Stimulated activated CD4-positive, alpha-beta T cell treated with anti-CD3 and anti-CD28 coated beads, Interleukin-4, amount 100 ng/mL, for 1 hour (primary cell): Measurements from ENCODE around the gene TOR2A.
"Not testable (repeated sequence)": the region's sequence is repeated elsewhere in the genome, so short reads cannot be mapped to it uniquely, and the experiment has no call there.

Experiments
- DNase-seq: peaks from one replicate; pipeline ENCODE4 v3.0.0-alpha.2; 2020

TOR2A gene

DNA sequence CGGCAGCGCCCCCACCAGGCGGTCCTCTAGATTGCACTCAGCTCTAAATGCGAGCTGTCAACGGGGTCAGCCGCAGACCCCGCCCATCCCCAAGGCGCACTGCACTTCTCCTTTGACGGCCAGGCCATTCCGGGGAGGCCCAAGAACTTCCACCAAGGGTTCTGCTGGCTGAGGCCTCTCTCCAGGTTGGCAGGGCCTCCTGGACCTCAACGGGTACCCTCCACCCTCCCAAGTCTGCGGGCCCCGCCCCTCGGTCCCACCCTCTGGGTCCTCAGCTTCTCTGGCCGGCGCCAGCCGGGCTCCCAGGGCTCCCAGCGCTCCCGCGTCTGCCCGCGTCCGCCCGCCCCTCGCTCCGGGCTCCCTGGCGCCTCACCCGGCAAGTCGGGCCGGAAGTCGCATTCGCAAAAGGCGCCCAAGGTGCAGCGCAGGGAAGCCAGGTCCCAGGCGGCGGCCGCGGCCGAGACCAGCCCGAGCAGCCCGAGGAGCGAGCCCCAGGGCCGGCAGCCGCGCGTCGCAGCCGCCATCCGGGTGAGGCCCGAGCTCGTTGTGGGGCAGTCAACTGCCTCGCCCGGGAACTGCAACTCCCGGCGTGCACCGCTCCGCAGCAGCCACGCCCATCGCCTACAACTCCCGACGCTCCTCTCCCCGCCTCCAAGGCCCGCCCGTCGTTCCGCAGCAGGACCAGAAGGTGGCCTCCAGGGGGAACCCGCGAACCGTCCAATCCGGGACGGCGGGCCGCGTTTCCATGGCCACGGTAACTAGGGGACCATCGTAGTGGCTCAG, at the start of gene TOR2A:
Gene TOR2A (minus strand): TSS at position 548 of the 783 bp plus-strand sequence. CDS start 24 bp downstream, at position 524.
- peak; percentile 98 for DNase-seq

DNA sequence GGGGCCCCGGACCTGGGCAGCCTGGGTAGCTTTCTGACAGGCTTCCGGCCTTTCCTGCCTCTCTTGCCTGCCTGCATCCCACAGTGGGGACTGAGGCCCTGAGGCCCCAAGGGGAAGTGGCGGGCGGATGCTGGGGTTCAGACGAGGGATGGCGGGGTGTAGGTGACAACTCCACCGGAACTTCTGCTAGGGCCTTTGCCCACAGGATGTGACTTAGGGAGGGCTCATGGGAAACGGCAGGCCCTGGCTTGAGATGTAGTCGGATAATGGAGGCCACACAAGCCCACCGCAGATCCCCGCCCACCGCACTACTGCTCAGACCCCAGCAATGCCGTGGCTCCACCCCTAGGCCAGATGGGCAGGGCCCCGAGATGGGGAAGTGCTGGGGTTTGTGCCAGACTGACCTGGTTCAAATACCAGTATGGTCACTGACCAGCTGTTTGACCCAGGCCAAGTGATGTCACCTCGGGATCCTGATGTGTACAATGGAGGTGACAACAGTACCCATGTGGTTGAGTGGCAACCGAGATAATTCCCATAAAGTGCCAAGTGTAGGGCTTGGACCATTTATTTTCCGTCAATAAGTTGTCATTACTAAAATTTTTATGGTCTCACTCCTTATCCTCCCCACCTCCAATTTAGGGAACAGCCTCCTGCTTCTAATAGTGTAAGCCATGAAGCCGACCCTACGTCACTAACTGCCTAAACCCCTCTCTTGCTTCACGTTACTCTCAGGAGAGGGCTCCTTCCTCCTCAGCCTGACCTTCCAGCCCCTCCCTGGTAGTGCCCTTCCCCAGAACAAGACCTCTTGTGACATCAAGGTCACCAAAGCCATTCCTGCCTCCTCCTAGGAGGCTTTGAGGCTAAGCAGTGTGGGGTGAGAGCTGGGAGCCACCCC, 48.3 kb upstream of the TOR2A start:
- DNase-seq: peak; percentile 51

DNA sequence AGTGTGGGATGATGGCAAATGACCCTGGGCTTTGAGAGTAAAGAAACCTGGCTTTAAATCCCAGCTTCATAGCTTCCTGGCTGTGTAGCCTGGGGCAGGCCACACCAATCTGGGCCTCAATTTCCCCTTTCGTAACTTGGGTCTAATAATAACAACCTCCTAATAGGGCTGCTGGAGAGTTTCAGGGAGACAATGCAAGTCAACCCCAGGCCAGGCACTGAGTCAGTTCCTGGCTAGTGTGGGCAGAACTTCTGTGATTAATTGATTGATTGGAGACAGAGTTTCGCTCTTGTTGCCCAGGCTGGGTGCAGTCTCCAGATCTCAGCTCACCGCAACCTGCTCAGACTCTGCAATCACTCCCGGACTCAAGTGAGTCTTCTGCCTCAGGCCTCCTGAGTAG, 46.7 kb upstream of the TOR2A start:
- no peak for DNase-seq

DNA sequence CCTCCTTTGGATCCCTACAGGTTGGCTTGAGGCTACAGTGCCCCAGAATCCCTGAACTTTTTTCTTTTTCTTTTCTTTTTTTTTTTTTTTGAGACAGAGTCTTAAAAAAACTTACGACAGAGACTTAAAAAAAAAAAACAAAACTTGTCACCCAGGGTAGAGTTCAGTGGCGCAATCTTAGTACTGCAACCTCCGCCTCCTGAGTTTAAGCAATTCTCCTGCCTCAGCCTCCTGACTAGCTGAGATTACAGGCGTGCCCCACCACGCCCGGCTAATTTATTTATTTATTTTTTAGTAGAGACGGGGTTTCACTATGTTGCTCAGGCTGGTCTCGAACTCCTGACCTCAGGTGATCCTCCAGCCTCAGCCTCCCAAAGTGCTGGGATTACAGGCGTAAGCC, 45.8 kb upstream of the TOR2A start:
- not testable (repeated sequence) for DNase-seq

DNA sequence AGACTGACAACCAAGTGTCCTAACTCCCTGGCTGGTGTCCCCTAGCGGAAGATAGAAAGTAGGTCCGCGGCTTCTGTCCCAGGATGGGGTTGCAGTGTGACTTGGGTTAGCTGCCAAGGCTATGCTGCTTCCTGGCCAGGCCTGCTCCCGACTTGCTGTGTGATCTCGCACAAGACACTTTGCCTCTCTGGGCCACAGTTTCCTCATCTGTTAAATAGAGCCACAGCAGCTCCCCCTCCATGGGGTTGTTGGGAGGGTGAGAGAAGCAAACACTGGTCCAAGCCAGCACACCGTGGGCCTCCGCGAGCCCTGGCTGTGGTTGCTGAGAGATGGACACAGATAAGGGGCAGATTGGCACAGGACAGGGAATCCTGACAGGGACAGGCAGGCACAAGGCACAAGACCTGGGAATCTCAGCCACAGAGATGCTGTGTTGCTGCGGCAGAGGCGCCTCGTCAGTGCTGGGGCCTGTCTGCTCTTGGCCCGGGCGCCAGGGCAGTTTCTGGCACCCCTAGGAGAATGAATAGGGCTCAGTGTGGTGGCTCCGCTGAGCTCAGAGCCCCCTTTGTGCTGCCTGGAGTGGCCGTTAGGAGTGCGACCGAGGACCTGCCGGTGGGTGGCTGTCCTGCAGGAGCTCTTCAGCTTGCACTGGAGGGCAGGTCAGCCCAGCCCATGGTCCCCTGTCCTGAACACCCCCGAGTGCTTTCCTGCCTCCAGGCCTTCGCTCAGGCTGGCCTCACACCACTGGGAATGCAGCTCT, 45.2 kb upstream of the TOR2A start:
- DNase-seq: no peak

DNA sequence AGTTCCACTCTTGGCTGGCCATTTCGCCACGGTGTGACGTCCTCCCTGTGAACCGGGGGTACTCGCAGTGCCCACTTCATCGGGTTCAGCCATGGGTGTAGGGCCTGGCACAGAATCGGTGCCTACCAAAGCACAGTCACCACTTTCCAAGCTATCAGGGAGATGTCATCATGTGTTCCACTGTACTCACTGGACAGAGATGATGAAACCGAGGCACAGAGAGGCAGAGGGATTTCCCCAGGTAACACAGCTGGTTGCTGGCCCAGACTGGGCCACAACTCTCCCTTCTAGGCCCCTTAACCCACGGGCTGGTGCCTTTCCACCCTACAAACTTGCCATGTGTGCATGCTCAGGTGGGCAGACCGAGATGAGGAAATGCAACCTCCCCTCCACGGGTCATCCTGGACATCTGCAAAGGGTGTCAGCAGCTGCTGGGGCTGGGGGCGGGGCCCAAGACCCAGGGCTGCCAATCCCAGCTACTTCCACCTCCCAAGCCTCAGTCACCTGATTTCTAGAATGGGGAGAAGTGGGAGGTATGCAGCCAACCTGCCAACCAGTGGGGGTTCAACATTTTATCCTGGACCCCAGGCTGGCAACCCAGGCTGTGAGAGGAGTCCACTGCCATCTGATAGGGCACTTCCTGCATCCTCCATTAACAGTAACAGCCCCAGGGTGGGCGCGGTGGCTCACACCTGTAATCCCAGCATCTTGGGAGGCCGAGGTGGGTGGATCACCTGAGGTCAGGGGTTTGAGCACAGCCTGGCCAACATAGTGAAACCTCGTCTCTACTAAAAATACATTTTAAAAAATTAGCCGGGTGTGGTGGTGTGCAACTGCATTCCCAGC, 44.3 kb upstream of the TOR2A start:
- peak; percentile 43 for DNase-seq

DNA sequence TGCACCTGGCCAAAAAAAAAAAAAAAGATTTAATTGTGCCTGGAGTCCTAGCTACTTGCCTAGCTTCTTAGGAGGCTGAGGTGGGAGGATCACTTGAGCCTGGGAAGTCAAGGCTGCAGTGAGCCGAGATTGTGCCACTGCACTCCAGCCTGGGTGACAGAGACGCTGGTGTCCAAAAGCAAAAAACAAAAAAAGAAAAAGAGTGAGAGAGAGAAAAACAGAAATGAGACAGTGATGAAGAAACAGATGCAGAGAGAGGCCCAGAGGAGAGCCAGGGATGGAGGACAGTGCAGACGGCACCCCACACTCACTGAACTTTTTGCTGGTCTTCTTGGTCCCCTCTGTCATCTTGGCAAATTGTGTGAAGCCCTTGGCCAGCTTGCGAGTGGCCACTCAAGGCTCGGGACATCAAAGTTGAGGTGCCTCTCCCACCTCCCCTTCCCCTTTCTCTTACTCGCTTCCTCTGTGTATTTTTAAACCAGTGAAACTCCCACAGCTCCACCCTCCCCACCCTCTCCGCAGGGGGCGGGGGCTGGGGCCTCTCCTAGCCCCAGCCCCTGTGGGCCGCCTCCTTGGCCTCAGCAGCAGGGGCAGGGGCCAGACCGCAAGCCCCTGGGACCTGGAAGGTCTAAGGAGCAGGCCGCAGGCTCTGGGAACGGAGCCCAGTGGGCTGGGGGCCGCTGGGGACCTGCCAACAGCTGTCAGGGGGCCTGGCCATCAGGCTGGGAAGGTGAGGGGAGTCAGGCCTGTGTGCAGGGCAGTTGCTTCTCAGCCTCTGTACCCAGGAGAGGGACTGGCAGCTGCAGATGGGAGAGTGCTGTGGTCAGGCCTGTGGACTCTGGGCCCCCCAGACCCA, 43.4 kb upstream of the TOR2A start, which contains the start of gene SH2D3C:
Gene SH2D3C (minus strand): TSS at position 387 of the 856 bp plus-strand sequence. CDS start 39 bp downstream, at position 348.
- peak; percentile 60 for DNase-seq

DNA sequence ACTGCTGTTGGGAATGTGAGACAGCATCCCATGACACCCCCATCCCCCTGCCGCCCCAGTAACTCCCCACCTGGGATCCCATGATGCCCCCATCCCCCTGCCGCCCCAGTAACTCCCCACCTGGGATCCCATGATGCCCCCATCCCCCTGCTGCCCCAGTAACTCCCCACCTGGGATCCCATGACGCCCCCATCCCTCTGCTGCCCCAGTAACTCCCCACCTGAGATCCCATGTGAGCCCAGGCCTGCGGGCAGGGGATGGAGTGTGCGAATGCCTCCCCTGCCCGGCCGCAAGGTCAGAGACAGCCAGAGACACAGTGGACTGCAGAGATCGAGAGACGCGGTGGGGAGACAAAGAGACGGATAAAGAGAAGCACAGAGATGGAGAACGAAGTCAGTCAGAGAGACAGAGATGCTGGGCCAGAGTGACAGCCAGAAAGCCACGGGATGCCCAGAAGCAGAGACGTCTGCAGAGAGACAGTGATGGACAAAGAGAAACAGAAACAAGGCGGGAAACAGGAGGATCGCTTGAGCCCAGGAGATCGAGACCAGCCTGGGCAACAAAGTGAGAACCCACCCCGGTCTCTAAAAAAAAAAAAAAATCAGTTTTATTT, 42.4 kb upstream of the TOR2A start:
- DNase-seq: no peak

DNA sequence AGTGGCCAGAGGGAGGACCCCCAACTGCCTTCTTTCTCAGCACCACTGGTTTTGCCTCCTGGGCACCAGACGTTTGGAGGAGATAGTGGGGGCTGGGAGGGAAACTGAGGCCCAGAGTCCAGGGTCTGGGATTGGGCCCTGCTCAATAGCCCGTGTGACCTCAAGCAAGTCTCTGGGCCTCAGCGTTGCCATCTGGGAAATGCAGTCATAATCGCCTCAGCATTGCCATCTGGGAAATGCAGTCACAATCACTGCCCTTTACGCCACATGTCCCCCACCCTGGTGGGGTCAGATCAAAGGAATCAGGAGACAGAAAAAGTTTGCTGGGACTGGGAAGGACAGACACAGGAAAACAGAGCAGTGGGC, 41.8 kb upstream of the TOR2A start:
- no peak for DNase-seq

DNA sequence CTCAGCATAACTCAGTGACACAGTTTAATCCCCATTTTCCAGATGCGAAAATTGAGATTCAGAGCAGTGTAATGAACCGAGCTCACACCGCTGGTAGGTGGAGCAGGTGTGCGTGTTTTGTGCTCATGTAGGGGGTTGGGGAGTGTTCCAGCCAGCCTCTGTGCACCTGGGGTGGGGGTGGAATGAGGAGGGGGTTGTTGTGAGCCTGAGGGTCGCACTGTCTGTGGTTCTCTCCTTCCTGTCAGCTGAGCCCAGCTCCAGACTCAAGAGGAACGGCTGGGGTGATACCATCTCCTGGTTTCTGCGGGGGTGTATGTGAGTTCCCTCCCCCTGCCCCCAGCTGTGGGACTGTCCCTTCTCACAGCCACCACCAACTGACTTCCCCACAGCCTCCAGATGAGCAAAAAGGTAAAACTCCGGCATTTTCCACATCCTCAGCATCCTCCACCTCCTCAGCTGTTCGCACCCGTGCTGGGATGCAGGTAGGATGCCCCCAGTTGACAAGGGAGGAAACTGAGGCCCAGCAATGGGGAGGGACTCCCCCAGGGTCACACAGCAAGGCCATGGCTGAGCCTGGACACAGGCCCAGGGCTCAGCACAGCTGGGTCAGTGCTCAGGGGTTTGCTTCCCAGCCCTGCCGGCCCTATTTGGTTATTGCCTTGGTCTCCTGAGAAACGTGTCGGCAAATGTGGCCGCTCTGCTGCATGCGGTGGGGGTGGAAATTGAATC, 41.3 kb upstream of the TOR2A start:
- DNase-seq: peak; percentile 70

DNA sequence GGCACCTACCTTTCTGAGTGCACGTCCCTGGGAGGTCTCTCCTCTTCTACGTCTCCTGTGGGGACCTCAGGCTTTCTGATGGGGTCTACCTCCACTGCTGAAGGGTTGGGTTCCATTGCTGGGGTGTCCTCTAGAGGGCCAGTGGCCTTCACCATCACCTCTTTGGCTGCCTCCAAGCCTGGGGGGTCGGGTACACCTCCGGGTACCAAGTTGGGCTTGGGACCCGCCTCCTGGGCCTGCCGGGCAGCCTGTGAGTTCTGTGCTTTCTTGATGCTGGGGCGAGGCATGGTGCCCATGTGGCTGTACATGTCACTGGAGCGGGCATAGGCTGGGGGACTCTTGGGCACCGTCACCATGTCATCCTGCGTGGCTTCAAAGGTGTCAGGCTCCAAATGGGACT, 38.9 kb upstream of the TOR2A start:
- no peak for DNase-seq

DNA sequence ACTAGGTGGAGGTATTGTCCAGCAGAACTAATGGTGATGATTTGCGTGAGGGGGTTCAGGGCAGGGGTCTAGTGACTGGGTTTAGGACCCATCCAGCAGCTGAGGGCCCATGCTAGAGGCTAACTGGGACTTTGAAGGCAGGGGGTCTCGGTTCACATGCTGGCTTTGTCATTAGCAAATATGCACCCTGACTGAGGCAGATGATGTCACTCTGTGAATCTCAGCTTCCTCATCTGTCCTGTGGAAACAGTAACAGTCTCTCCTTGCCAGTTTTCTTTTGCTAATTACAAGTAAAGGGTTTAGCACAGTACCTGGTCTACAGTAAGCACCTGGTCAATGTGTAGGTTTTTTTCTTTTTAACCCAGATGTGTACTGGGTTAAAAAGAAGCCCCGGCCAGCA, 38.2 kb upstream of the TOR2A start:
- no peak for DNase-seq

DNA sequence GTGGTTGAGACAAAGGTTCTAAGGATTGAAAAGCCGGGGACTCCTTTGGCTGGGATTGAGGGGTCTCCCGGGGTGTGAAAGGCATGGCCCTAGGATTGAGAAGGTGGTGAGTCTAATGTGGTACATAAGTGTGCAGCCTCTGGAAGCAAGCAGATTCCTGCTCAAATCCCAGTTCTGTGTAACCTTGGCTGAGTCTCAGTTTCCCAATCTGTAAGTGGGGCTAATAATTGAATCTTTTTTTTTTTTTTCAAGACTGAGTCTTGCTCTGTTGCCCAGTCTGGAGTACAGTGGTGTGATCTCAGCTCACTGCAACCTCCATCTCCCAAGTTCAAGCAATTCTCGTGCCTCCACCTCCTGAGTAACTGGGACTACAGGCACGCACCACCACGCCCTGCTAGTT, 37.5 kb upstream of the TOR2A start:
- no peak for DNase-seq

DNA sequence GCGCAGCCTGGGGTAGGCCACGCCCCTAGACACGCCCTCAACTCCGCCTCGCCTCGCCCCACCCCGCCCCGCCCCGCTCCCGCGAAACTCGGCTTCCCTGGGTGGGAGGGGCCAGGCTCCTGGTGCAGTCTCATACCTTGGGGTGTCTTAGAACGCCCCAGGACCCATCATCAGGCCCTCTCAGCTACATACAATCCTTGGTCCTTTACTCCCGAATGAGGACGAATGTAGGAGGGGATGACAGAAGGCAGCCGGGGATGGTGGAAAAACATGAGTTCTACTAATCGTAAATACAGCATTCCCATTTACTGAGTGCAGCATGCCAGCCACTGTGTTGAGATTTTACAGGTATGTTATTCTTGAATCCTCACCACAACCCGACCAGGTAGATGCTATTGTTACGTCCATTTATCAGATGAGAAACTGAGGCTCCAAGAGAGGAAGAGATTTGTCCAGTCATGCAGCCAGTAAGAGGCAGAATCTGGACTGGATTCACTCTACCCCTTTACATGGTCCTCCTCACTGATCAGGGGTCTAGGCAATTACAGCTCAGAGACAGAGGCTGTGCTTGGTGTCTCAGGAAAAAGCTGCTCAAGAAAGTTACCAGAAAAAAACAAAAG, 36.6 kb upstream of the TOR2A start:
- no peak for DNase-seq

DNA sequence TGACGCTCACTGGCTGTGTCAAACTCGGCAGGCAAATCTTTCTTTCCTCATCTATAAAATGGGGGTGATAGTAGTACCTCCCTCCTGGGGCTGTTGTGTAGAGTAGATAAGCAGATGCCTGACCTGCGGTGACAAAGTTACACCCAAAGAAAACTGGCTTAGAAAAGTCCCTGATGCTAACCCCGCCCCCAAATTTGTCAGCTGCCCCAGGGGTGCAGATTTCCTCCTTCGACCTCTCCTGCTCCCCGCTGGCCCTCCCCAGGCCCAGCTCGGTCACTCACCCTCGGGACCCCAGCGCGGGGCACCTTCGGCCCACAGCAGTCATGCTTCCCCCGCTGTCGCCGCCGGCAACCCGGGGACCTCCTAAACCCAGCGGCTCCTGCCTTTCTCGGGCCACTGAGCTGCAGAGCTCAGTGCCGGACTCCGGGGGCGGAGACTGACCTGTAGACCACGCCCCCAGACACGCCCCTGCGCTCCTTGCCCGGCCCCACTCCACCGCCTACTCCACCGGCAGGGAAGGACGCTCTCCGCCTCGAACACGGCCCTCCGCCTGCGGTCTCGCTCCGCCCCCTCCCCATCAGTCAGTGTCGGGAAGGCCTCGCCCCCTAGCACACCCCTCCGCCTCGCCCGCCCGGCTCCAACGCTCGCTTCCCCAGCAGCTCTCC, 35.9 kb upstream of the TOR2A start:
- DNase-seq: peak; percentile 95

DNA sequence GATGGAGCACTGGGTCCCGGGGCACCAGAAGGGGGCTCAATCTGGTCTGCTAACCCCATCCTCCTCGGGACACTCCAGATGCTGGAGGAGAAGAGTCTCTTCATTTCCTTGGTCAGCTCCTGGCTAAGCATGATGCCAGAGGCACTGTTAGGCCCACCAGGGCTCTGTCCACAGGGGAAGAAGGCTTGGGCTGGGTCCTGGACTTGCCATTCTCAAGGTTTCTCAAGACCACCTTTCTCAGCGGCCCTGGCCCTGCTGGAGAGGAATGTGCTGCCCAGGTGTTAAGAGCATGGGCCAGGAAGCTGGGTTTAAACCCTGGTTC, 35.5 kb upstream of the TOR2A start:
- DNase-seq: no peak

DNA sequence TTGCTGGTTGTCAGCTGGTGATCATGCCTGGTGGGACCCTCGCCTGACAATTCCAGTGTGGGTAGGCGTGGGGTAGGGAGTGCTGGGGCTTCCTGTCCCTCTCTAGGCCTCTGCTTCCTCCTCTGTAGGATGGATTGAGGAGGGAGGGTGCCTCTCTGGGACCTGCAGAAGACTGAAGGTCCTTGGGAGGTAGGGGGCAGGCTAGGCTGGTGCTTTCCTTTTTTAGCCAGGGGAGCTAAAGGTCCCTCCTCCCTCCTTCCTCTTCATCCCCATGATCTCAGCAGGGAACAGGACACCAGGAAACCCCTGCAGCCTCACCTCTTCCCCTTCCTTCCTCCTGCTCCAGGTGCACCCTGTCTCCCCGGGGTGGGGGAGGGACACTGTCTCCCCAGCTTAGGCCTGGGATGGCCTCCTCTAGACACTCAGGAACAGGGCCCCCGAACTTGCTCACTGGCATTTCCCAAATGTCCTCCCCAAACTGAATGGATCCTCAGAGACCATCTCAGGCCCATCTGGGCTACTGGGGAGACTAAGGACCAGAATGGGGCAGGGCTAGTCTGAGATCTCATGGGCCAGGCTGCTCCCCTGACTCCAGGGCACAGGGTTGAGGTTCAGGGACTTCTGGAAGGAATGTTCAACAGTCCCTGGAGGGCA, 35.0 kb upstream of the TOR2A start:
- no peak for DNase-seq

DNA sequence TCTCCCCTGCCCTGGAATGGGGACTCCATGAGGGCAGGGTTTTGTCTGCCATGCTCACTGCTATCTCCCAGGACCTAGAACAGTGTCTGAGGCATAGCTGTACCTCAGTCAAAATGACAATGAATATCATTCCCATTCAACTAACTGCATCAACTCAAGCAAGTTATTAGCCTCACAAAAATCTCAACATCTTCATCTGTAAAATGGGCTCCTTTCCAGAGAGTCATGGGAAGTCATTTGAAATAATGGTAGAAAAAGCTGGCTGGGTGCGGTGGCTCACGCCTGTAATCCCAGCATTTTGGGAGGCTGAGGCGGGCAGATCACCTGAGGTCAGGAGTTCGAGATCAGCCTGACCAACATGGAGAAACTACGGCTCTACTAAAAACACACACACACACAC, 34.0 kb upstream of the TOR2A start:
- no peak for DNase-seq

DNA sequence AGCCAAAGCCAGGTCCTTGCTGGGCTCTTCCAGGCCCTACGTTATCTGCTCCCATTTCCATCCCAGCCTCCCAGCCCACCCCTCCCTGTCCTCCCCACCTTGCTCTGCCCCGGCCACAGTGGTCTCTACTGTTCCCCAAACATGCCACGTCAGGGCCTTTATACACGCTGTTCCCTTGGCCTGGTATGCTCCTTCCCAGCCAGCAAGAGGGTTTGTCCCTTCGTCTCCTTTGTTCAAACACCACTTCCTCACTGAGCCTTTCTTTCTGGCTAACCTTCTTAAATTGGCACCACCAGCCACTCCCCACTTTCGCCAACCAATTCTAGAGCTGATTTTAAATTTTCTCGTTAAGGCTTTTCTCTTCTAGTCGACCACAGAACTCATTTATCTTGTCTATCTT, 33.6 kb upstream of the TOR2A start:
- no peak for DNase-seq
